ENCODE measurements around the gene DHX38. TPM values are rescaled to one million over a fixed set of nuclear protein-coding genes. Genes with fewer than 3 reads are reported as not detected.
"Not testable (repeated sequence)": the region's sequence is repeated elsewhere in the genome, so short reads cannot be mapped to it uniquely, and the experiment has no call there.

Gene DHX38
- 10 to 100 TPM in 11 of 12 donors, not detected in 1; 39.9 to 86.2 (median 44.8) TPM for polyA plus RNA-seq (ENCODE audit: insufficient read length in 12 of 12)
- long read RNA-seq, donor 1, full-length matches to known transcripts: 4 of 22 reads
- long read RNA-seq, donor 1, partial matches to known transcripts: 18 of 22 reads
- long read RNA-seq, donor 1, other reads (novel, unspliced or antisense): 0 of 22 reads
- long read RNA-seq, donor 2: 0 reads
- long read RNA-seq, donor 3, full-length matches to known transcripts: 1 of 1 reads
- long read RNA-seq, donor 3, partial matches to known transcripts: 0 of 1 reads
- long read RNA-seq, donor 3, other reads (novel, unspliced or antisense): 0 of 1 reads
- long read RNA-seq, donor 4, full-length matches to known transcripts: 1 of 1 reads
- long read RNA-seq, donor 4, partial matches to known transcripts: 0 of 1 reads
- long read RNA-seq, donor 4, other reads (novel, unspliced or antisense): 0 of 1 reads
- long read RNA-seq, donor 5, partial matches to known transcripts: 6 of 6 reads
- long read RNA-seq, donor 5, other reads (novel, unspliced or antisense): 0 of 6 reads
- long read RNA-seq, donor 6, full-length matches to known transcripts: 1 of 1 reads
- long read RNA-seq, donor 6, partial matches to known transcripts: 0 of 1 reads
- long read RNA-seq, donor 6, other reads (novel, unspliced or antisense): 0 of 1 reads
- long read RNA-seq, donor 7: 0 reads
- long read RNA-seq, donor 8, full-length matches to known transcripts: 3 of 3 reads
- long read RNA-seq, donor 8, partial matches to known transcripts: 0 of 3 reads
- long read RNA-seq, donor 8, other reads (novel, unspliced or antisense): 0 of 3 reads
- long read RNA-seq, donor 9: 0 reads
- long read RNA-seq, donor 10, full-length matches to known transcripts: 1 of 7 reads
- long read RNA-seq, donor 10, partial matches to known transcripts: 6 of 7 reads
- long read RNA-seq, donor 10, other reads (novel, unspliced or antisense): 0 of 7 reads
- long read RNA-seq, donor 11, full-length matches to known transcripts: 3 of 8 reads
- long read RNA-seq, donor 11, partial matches to known transcripts: 5 of 8 reads
- long read RNA-seq, donor 11, other reads (novel, unspliced or antisense): 0 of 8 reads

DNA sequence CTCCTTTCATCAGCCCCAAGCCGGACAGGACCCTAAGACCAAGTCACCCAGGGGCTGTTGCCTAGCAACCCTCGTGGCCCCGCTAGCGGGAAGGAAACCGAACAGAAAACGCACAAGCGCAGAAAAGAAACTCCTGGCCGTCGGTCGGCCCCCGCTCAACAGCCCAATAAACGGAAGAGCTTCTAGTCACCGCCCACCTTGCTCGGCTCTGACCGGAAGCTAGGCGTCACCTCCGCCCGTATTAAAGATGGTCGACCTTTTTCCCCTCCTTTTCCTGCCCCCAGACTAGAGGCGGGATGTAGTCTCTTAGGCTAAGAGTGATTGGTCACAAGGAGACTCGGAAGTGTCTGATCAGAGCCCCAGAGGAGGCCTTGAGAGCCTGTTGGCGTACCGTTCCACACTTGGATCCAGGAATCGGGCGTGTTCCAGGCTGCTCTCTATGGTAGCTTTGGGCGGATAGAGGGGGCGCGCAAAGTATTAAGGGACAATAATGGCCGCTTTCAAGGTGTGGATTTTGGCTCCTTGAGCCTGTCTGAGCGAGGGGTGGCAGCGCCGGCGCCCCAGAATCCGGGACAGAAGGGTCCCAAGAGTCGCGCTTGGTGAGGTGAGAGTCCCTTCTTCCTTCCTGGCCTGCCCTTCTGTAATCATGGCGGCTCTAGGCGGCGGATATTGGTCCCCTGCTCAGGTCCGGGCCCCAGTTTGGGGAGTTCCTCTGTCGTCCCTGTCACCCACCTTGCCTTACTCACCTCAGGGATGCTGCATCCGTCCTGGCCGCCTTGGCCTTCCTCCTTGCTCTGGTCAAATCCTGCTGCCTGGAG, at the start of gene DHX38, which contains the start of gene TXNL4B:
Gene DHX38, plus strand, starts transcription at position 400 of the 818 bp plus-strand sequence. CDS start 2,311 bp downstream, outside the sequence.
Gene TXNL4B, minus strand, starts transcription at position 173 of the 818 bp plus-strand sequence. CDS start 2,871 bp downstream, outside the sequence.
- peak; percentile 99 for DNase-seq

DNA sequence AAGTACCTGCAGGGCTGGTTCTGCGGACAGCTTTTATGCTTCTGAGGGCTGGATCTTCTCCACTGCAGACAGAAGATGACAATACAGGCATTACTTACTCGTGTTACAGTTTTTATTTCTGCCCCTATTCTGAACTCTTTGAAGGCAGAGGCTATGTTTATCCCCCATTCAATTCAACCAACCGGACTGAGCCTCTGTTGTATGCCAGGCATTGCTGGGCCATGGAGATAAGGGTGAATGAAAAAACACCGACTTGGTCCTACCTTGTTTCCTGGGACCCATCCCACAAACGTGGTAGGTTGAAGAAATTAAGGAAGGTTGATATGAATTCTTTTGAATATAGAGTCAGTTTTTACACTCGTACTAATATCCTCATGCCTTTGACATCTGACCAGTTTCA, 49.4 kb upstream of the DHX38 start:
- no peak for DNase-seq

DNA sequence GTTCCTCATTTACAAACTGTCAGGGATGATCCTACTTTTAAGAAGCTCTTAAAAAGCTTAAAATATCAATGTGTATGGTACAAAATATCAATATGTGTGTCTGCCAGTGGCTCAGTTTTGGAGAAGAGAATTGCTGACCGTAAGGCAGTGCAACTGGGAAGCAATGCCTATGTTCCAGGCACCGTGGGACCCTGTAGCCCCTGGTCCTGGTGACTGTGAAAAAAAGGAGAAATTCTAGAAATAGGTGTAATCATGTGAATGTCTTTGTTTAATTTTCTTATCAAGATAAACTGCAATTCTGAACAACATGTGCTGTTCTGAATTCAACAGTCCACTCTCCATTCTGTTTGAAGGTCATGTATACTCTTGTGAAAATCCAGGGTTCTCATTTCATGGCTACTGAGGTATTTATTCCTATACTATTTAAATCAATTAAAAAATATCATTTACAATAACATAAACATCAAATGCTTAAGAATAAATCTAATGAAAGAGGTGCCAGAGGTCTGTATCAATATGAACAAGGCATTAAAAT, 48.8 kb upstream of the DHX38 start:
- DNase-seq: no peak

DNA sequence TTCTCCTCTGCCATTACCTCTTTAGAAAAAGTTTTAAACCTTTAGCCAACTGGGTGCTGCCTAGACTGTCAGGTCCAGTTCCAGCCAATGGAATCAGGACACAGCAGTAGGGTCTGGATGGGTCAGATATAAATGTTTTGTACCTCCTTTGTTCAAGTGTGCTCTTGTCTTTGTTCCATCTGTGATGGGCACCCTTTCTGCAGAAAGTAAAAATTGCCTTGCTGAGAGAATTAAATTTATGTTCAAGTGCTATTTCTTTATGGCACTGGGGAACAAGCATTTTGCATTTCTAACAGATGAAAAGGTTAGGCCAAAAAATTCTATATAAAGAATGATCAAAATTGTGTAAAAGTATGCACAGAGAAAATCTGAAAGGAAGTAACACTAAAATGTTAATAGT, 44.5 kb upstream of the DHX38 start:
- no peak for DNase-seq

DNA sequence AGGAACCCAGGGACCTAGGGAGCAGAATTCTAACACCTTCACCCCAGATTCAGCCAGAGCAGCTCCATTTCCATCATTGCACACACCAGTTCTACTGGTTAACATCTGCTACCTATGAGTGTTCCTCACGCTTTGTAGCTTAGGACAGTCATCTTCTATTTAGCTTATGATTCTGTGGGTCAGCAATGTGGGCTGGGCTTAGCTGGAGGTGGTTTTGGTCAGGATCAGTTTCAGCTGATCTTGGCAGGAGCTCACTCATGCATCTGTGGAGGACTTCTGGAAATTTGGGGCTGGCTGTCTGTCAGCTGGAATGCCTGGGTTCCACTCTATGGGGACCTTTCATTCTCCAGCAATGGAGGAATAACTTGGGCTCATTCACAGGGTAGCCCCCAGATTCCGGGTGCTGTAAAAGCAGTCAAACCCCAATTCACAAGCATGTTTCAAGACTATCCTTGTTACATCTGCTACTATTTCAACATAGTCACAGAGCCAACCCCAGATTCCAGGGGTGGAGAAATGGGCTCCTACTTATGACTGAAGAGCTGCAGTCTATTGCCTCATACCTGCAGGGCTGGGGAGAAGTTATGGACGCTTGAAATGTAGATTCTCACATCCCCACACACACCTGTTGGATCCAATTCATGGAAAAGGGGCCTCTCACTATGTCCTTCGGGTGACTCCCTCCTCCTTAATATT, 42.7 kb upstream of the DHX38 start:
- no peak for DNase-seq

DNA sequence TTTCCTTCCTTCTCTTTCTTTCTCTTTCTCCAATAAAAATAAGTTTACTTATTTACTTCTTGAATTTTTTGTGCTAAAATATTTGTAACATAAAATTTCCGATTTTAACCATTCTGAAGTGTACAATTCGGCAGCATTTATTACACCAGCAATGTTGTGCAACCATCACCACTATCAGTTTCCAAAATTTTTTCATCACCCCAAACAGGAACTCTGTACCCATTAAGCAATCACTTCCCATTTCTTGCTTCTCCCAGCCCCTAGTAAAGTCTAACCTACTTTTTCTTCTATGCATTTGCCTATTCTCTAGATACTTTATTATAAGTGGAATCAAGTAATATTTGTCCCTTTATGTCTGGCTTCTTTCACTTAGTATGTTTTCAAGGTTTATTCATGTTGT, 41.8 kb upstream of the DHX38 start:
- DNase-seq: no peak

DNA sequence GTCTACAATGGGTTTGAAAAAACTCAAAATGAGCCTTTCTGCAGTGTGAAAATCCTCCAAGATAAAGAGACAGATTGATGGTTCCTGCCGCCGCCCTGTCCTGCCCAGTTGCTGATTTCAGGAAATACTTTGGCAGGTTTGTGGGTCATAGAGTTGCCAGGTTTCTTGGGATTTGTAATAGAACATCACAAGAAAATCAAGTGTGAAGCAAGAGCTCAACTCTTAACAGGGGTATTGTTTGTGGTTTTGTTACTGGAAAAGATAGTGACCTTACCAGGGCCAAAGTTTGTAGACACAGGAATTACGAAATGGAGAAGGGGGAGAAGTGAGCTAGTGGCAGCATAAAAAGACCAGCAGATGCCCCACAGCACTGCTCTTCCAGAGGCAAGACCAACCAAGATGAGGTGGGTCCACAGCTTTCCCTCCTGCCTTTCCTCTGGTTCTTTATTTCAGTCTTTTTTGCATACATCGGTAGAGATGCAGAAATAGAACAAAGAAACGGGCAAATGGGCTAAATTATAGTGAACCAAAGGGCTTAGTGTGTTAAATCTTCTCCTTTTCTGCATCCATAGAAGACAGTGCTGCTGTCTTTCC, 39.3 kb upstream of the DHX38 start, which contains the start of gene HP:
Gene HP, plus strand, starts transcription at position 252 of the 594 bp plus-strand sequence. Its CDS starts 148 bp downstream, at position 400.
- DNase-seq: not testable (repeated sequence)

DNA sequence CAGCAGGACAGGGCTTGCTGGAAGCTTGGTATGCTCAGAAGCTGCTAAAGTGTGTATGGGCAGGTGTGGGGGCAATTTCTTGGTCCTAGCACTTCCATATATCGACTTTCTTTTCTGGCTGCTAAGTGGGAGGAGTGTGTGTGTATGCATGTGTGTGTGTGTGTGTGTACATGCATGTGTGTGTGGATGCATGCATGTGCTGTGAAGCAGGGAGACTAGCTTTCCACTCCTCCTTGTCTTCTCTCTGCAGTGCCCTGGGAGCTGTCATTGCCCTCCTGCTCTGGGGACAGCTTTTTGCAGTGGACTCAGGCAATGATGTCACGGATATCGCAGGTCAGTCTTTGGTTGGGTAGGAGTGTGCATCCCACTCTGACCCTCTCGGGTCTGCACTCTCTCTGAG, 37.7 kb upstream of the DHX38 start:
- no peak for DNase-seq

DNA sequence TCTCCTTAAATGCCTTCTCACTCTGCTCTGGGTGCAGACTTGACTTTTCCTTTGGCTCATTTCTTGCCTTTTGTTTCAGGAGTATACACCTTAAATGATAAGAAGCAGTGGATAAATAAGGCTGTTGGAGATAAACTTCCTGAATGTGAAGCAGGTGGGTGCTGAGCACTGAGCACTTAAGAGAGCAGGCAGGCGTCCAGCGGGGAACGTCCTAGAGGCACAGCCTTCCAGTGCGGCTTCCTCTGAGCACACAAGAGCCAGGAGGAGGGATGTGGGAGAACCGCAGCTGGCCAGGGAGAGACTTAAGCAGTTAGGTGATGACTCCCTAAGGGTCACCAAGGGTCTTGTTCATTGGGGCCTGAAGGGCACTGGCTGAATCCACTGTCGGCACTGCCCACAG, 36.3 kb upstream of the DHX38 start:
- DNase-seq: not testable (repeated sequence)

DNA sequence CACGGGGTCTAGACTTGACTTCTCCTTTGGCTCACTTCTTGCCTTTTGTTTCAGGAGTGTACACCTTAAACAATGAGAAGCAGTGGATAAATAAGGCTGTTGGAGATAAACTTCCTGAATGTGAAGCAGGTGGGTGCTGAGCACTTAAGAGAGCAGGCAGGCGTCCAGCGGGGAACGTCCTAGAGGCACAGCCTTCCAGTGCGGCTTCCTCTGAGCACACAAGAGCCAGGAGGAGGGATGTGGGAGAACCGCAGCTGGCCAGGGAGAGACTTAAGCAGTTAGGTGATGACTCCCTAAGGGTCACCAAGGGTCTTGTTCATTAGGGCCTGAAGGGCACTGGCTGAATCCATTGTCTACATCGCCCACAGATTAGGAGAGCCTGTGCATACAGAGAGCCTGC, 34.6 kb upstream of the DHX38 start:
- not testable (repeated sequence) for DNase-seq

DNA sequence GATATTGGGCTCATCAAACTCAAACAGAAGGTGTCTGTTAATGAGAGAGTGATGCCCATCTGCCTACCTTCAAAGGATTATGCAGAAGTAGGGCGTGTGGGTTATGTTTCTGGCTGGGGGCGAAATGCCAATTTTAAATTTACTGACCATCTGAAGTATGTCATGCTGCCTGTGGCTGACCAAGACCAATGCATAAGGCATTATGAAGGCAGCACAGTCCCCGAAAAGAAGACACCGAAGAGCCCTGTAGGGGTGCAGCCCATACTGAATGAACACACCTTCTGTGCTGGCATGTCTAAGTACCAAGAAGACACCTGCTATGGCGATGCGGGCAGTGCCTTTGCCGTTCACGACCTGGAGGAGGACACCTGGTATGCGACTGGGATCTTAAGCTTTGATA, 33.2 kb upstream of the DHX38 start:
- DNase-seq: no peak

DNA sequence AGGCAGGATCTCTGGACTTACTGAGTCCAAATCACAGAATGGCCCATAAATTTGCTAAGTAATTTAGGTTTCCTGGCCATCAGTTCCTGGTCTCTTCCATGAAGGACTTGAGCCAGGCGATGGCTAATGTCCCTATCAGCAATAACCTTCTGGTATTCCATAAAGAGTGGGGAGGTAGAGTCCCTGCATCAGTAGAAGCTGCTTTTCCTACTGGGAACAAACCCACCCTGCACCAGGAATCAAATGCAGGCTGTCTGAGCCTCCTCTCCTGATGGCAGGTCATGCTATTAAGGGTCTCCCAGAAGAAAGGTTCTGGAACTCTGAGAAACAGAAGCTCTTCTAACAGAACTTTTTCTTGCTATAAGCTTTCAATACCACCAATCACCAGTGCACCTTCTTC, 32.1 kb upstream of the DHX38 start:
- no peak for DNase-seq

DNA sequence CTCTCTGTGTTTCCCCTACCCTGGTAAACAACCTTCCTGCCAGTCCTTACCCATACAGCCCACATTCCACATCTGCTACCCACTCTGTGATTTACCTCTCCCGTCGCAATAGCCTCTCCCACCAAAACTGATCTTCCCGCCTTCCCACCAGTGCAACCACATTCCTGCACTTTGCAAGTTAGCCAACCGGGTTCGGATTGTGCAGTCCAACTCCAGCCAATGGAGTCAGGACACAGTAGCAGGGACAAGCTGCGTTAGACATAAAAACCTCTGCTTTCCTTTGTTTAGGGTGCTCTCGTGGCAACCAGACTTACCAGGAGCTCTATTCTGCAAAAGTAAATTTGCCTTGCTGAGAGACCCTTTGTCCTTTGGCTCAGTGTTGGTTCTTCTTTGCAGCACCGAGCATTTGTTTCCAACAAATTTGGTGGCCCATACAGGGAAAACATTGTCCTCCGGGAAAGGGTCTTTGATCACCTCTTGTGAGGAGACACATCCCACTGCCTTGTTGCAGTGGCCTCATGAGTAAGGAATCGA, 29.2 kb upstream of the DHX38 start:
- DNase-seq: no peak

DNA sequence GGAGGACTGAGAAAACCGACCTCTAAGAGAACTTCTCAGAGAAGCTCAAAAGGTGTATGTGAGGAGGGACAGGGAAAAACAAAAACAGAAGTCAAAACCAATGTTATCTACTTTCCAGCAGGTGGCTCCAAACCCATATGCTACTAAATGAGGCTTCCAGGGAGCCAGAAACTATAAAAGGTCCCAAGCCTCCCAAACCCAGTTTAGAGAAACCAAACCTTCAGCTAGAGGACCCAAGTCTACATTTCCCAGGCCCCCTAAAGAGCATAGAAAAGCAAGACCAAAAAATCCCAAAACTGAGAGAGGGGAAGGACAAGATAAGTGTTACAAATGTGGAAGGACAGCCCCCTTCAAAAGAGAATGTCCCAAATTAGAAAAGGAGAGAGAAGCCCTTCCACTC, 26.9 kb upstream of the DHX38 start:
- peak; percentile 34 for DNase-seq

DNA sequence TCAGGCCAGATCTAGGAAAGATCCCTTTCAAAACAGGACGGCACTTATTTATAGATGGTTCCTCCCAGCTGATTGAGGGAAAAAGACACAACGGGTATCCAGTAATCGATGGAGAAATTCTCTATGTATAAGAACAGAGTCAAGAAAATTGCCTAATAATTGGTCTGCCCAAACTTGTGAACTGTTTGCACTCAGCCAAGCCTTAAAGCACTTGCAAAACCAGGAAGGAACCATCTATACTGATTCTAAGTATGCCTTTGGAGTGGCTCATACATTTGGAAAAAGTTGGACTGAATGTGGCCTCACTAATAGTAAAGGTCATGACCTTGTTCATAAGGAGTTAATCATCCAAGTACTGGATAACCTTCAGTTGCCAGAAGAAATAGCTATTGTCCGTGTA, 24.7 kb upstream of the DHX38 start:
- DNase-seq: no peak

DNA sequence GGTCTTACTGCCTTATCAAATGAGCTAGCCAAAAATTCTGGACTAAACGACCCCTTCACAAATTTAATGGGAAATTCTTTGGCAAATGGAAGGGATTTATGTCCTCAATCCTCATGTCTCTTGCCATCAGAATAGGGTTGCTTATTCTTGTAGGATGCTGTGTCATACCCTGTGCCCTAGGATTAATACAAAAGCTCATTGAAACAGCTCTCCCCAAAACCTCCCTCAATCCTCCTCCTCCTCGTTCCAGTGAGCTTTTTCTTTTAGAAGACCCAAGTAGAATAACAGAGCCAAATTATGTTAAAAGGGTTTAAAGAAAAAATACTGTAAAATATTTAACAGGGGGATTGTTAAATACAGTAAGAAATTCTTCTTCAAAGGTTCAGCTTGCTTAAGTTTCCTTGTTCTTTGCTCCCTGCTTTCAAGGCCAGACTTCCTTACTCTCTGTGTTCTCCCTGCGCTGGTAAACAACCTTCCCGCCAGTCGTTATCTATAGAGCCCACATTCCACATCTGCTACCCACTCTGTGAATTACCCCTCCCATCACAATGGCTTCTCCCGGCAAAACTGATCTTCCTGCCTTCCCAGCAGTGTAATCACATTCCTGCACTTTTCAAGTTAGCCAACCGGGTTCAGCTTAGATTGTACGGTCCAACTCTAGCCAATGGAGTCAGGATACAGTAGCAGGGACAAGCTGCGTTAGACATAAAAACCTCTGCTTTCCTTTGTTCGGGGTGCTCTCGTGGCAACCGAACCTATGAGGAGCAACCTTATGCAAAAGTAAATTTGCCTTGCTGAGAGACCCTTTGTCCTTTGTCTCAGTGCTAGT, 20.9 kb upstream of the DHX38 start:
- DNase-seq: no peak

DNA sequence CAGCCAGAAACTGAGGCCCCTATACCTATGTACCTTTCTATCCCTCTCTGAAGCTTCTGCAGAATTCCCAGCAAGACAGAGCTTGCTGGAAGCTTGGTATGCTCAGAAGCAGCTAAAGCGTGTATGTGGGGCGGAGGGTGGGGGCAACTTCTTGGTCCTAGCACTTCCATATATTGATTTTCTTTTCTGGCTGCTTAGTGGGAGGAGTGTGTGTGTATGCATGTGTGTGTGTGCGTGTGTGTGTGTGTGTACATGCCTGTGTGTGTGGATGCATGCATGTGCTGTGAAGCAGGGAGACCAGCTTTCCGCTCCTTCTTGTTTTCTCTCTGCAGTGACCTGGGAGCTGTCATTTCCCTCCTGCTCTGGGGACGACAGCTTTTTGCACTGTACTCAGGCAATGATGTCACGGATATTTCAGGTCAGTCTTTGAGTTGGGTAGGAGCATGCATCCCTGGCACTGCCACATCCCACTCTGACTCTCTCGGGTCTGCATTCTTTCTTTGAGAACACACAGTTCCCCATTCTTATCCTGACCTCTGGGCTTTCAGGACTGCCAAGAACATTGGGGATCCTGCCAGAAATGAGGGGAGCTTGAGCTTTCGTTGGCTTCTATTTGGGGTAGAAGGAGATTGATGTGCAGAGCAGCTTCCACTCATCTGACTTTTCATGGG, 20.0 kb upstream of the DHX38 start:
- DNase-seq: no peak

DNA sequence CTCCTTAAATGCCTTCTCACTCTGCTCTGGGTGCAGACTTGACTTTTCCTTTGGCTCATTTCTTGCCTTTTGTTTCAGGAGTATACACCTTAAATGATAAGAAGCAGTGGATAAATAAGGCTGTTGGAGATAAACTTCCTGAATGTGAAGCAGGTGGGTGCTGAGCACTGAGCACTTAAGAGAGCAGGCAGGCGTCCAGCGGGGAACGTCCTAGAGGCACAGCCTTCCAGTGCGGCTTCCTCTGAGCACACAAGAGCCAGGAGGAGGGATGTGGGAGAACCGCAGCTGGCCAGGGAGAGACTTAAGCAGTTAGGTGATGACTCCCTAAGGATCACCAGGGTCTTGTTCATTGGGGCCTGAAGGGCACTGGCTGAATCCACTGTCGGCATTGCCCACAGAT, 18.6 kb upstream of the DHX38 start:
- DNase-seq: not testable (repeated sequence)

All from muscle of arm (tissue), 14 donors.